Osteoblast (primary cell): ENCODE data around the gene ZNF526. TPM values are rescaled to one million over a fixed set of nuclear protein-coding genes. Genes with fewer than 3 reads are reported as not detected.

Experiments used
- DNase-seq: peaks from one replicate; pipeline ENCODE4 v3.0.0; 2011; ENCODE audit warnings: low spot score, mixed read lengths; ENCODE audit not compliant: insufficient read length; ENCODE audit errors: missing footprints
- H2AFZ ChIP-seq: 2 replicates; pipeline ENCODE4 v1.6.0; 2011; ENCODE audit warnings: mild to moderate bottlenecking, low read length
- H3K27ac ChIP-seq: 2 replicates; pipeline ENCODE4 v1.5.1; 2011; ENCODE audit warnings: mild to moderate bottlenecking, low read depth, low read length, moderate library complexity
- H3K27me3 ChIP-seq: 2 replicates; pipeline ENCODE4 v1.6.0; 2012; ENCODE audit warnings: mild to moderate bottlenecking, control low read depth, inconsistent platforms, low read length, moderate library complexity; ENCODE audit not compliant: insufficient read depth
- H3K36me3 ChIP-seq: 2 replicates; pipeline ENCODE4 v1.5.1; 2011; ENCODE audit warnings: mild to moderate bottlenecking, low read length, control low read depth, moderate library complexity; ENCODE audit not compliant: insufficient read depth
- H3K4me1 ChIP-seq: 2 replicates; pipeline ENCODE4 v1.5.1; 2011; ENCODE audit warnings: mild to moderate bottlenecking, low read length, control low read depth, moderate library complexity; ENCODE audit not compliant: insufficient read depth
- H3K4me2 ChIP-seq: 2 replicates; pipeline ENCODE4 v1.6.0; 2011; ENCODE audit warnings: mild to moderate bottlenecking, low read length; ENCODE audit not compliant: insufficient read depth
- H3K4me3 ChIP-seq: fragments of 200-600 bp; sonication (generic); 3 replicates; pipeline ENCODE4 v1.5.1; 2012; ENCODE audit warnings: mild to moderate bottlenecking, low read length, inconsistent platforms; ENCODE audit not compliant: insufficient read depth
- H3K79me2 ChIP-seq: 2 replicates; pipeline ENCODE4 v1.6.0; 2012; ENCODE audit warnings: mild to moderate bottlenecking, low read length, control low read depth, inconsistent platforms; ENCODE audit not compliant: insufficient read depth
- H3K9me3 ChIP-seq: 2 replicates; pipeline ENCODE4 v1.5.1; 2011; ENCODE audit warnings: low read depth, low read length, control low read depth
- H4K20me1 ChIP-seq: 2 replicates; pipeline ENCODE4 v1.6.0; 2012; ENCODE audit warnings: mild to moderate bottlenecking, low read length, control low read depth; ENCODE audit not compliant: insufficient read depth
- CTCF ChIP-seq: IDR thresholded peaks from 2 replicates; pipeline ENCODE4 v1.5.1; 2011; ENCODE audit warnings: mild to moderate bottlenecking, low read depth, low read length, moderate library complexity; ENCODE audit errors: extremely low read depth
- total RNA-seq: library from RNA; depleted of rRNA; stranded (reverse); fragments of >200 nt; gene quantifications from 2 replicates; pipeline ENCODE4 v1.2.3, GENCODE V29; 2012

Gene ZNF526
- total RNA-seq, 1 donor = 11.9 TPM

GRCh38 chr19:42249149-42249750, 29.1 kb downstream of the ZNF526 start:
- H3K4me1 ChIP-seq = peaks cover 57% of the 10 kb centered on the region
- peaks cover 68% of the 10 kb centered on the region for H3K79me2 ChIP-seq
- H2AFZ ChIP-seq = no peak overlapping the region
- peaks cover 19% of the 10 kb centered on the region for H3K36me3 ChIP-seq
- H3K27ac ChIP-seq = peak overlapping the region; percentile 73
- no peak overlapping the region for H3K4me3 ChIP-seq
- TF ChIP-seq CTCF = no peak
- no peaks in the 10 kb centered on the region for H3K27me3 ChIP-seq
- H3K9me3 ChIP-seq = no peaks in the 10 kb centered on the region
- no peak overlapping the region for H3K4me2 ChIP-seq
- peaks cover 29% of the 10 kb centered on the region for H4K20me1 ChIP-seq
- DNase-seq = peak; percentile 63

- DNase-seq = peak; percentile 82
- Histone ChIP-seq H3K79me2 (peaks cover 73% of the 10 kb centered on the region), H3K36me3 (peaks cover 19% of the 10 kb centered on the region), H3K27ac (peak overlapping the region; percentile 73), H3K4me3 (no peak overlapping the region), H3K9me3 (no peaks in the 10 kb centered on the region), H2AFZ (no peak overlapping the region), H3K4me2 (no peak overlapping the region), H3K4me1 (peaks cover 53% of the 10 kb centered on the region), H3K27me3 (no peaks in the 10 kb centered on the region), H4K20me1 (peaks cover 29% of the 10 kb centered on the region)
- TF ChIP-seq CTCF = no peak
Measured at GRCh38 chr19:42249769-42250168, 29.7 kb downstream of the ZNF526 start.

- Histone ChIP-seq H3K4me1 (peaks cover 49% of the 10 kb centered on the region), H3K27ac (peak overlapping the region; percentile 73), H4K20me1 (peaks cover 29% of the 10 kb centered on the region), H3K9me3 (no peaks in the 10 kb centered on the region), H3K4me3 (peak overlapping the region; percentile 57), H3K36me3 (peaks cover 19% of the 10 kb centered on the region), H3K79me2 (peaks cover 75% of the 10 kb centered on the region), H3K4me2 (peak overlapping the region; percentile 68), H2AFZ (no peak overlapping the region), H3K27me3 (no peaks in the 10 kb centered on the region)
- no peak for TF ChIP-seq CTCF
- DNase-seq = no peak
Measured at GRCh38 chr19:42250183-42250665, 30.1 kb downstream of the ZNF526 start.

- H3K9me3 ChIP-seq = no peaks in the 10 kb centered on the region
- H2AFZ ChIP-seq = no peak overlapping the region
- DNase-seq = peak; percentile 97
- peaks cover 51% of the 10 kb centered on the region for H3K4me1 ChIP-seq
- peak overlapping the region; percentile 93 for H3K27ac ChIP-seq
- H3K27me3 ChIP-seq = no peaks in the 10 kb centered on the region
- no peak for TF ChIP-seq CTCF
- peak overlapping the region; percentile 57 for H3K4me3 ChIP-seq
- peaks cover 29% of the 10 kb centered on the region for H4K20me1 ChIP-seq
- H3K4me2 ChIP-seq = peak overlapping the region; percentile 97
- peaks cover 19% of the 10 kb centered on the region for H3K36me3 ChIP-seq
- H3K79me2 ChIP-seq = peaks cover 75% of the 10 kb centered on the region
Measured at GRCh38 chr19:42250666-42251531, 30.8 kb downstream of the ZNF526 start.
